Common myeloid progenitor, CD34-positive (primary cell): ENCODE data around the gene RNASE12.
"Not testable (repeated sequence)": the region's sequence is repeated elsewhere in the genome, so short reads cannot be mapped to it uniquely, and the experiment has no call there.

ENCODE experiments used
- CTCF ChIA-PET: fragments of 350-600 bp; sonication (Branson Sonifier 250); formaldehyde crosslinking; loops from one replicate; lab custom pipeline; 2021; ENCODE audit warnings: antibody characterized with exemption; lab: Charles Lee
- POLR2A ChIA-PET: fragments of 350-600 bp; sonication (Branson Sonifier 250); formaldehyde crosslinking; loops from one replicate; lab custom pipeline; 2021; ENCODE audit warnings: antibody characterized with exemption; lab: Charles Lee
- DNase-seq, 3 donors: peaks; one replicate each; pipeline versions ENCODE4 v3.0.0 to v3.0.0-alpha.2; 2013
- H3K27ac ChIP-seq, 2 experiments: 1 replicate in 1 of 2; 2 replicates in 1 of 2; pipeline ENCODE4 v1.7.0; 2013; ENCODE audit warnings: inconsistent platforms in 2 of 2, low read length in 2 of 2, mild to moderate bottlenecking in 2 of 2, low read depth in 1 of 2, moderate library complexity in 1 of 2; ENCODE audit not compliant: severe bottlenecking in 2 of 2, insufficient read depth in 1 of 2, poor library complexity in 1 of 2
- H3K27me3 ChIP-seq, 5 experiments: replicated peaks in 2 of 5; 1 replicate in 3 of 5; 2 replicates in 2 of 5; pipeline versions ENCODE4 v1.6.1 to v1.7.0; 2013; ENCODE audit warnings: low read length in 4 of 5, mild to moderate bottlenecking in 2 of 5, moderate library complexity in 2 of 5, inconsistent platforms in 1 of 5; ENCODE audit not compliant: insufficient read depth in 5 of 5, control insufficient read depth in 4 of 5
- H3K36me3 ChIP-seq, 4 experiments: 1 replicate in 2 of 4; 2 replicates in 2 of 4; pipeline versions ENCODE4 v1.6.1 to v1.7.0; 2013; ENCODE audit warnings: low read length in 3 of 4, control low read depth in 1 of 4, mild to moderate bottlenecking in 1 of 4; ENCODE audit not compliant: control insufficient read depth in 4 of 4, insufficient read depth in 4 of 4
- H3K4me1 ChIP-seq, 4 experiments: 1 replicate in 3 of 4; 2 replicates in 1 of 4; pipeline versions ENCODE4 v1.6.1 to v1.7.1; 2013; ENCODE audit warnings: low read length in 3 of 4, mild to moderate bottlenecking in 3 of 4, control low read depth in 1 of 4, inconsistent platforms in 1 of 4, moderate library complexity in 1 of 4; ENCODE audit not compliant: control insufficient read depth in 4 of 4, insufficient read depth in 4 of 4; ENCODE audit errors: control extremely low read depth in 1 of 4
- H3K4me3 ChIP-seq, 7 experiments: 1 replicate in 4 of 7; 2 replicates in 3 of 7; pipeline versions ENCODE4 v1.5.1 to v1.7.0; 2013; ENCODE audit warnings: mild to moderate bottlenecking in 7 of 7, low read length in 6 of 7, moderate library complexity in 6 of 7, inconsistent platforms in 2 of 7, low read depth in 2 of 7, control low read depth in 1 of 7; ENCODE audit not compliant: insufficient read depth in 4 of 7, control insufficient read depth in 1 of 7; ENCODE audit errors: extremely low read depth in 1 of 7
- H3K9me3 ChIP-seq, 5 experiments: 1 replicate in 4 of 5; 2 replicates in 1 of 5; pipeline versions ENCODE4 v1.6.1 to v1.7.1; 2013; ENCODE audit warnings: low read length in 4 of 5, mild to moderate bottlenecking in 2 of 5, inconsistent platforms in 1 of 5, low read depth in 1 of 5, moderate library complexity in 1 of 5; ENCODE audit not compliant: control insufficient read depth in 4 of 5, insufficient read depth in 2 of 5; ENCODE audit errors: control extremely low read depth in 1 of 5
- WGBS: methylation state at CpG from one replicate; pipeline ENCODE4 v1.1.5; 2013; ENCODE audit not compliant: insufficient coverage; 5-methylcytosine and 5-hydroxymethylcytosine counted together

The RNASE12 gene

DNA sequence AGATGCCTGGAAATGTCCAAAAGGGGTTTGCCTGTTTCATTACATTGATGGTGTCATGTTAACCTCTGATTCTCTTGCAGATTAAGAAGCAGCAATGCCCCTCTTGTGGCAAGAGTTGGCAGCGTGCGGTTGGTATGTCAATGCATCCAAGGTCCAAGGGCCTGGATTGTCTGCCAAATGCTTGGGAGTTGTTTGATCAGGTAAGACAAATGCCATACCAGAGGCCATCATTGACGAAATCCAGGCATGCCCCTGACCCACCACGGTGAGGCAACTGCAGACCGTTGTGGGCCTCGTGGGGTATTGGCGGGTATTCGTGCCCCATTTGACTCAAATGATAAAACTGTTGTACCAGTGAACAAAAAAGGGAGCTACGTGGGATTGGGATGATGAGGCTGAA lies 11.4 kb upstream of the RNASE12 start:
- Histone ChIP-seq H3K4me3 (no peak overlapping the region), H3K36me3 (no peaks in the 10 kb centered on the region), H3K27ac (no peak overlapping the region), H3K4me1 (peaks cover 0 to 2% (median 0%) of the 10 kb centered on the region in 4 experiments), H3K27me3 (no peaks in the 10 kb centered on the region), H3K9me3 (no peaks in the 10 kb centered on the region)
- 89% methylated on average over 8 of the region's 9 CpGs for WGBS
- no peak for DNase-seq
- ChIA-PET CTCF (interaction anchor here (0.9 kb wide), 1 partner anchor 18 kb away, joined by 3 read pairs; no protein-coding TSS in a partner anchor), POLR2A (no interaction called here)

DNA sequence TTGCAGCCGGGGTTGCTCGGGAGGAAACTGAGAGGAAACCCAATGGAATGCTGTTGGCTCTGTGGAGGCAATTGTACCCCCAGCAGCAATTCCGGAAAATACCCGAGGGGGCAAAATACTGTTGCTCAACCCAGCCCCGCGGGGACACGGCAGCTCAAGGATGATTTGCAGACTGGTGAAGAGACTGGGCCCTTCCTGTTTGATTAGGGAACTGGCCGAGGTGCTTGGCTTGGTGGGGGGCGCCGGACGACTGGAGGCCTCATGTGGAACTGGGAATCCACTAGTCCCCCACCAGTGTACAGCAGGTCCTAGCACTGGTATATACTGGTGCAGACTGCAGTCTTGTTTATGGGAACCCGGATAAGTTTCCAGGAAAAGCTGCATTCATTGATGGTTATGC lies 10.3 kb upstream of the RNASE12 start:
- H3K27me3 ChIP-seq, result no peaks in the 10 kb centered on the region
- H3K27ac ChIP-seq, result no peak overlapping the region
- peaks cover 0 to 2% (median 0%) of the 10 kb centered on the region in 4 experiments for H3K4me1 ChIP-seq
- H3K36me3 ChIP-seq, result no peaks in the 10 kb centered on the region
- ChIA-PET CTCF (interaction anchor here (0.9 kb wide), 2 partner anchors 19 to 187 kb away, joined by 3 read pairs; no protein-coding TSS in a partner anchor), POLR2A (no interaction called here)
- 80% methylated on average over 12 of the region's 12 CpGs for WGBS
- no peak for DNase-seq
- no peak overlapping the region for H3K4me3 ChIP-seq
- no peaks in the 10 kb centered on the region for H3K9me3 ChIP-seq

- H3K4me1 ChIP-seq, result peaks cover 0 to 11% (median 7%) of the 10 kb centered on the region in 4 experiments
- H3K4me3 ChIP-seq, result no peak overlapping the region
- ChIA-PET POLR2A (interaction anchor here (0.6 kb wide), 1 partner anchor 194 kb away, joined by 3 read pairs; no protein-coding TSS in a partner anchor), CTCF (no interaction called here)
- 100% methylated on average over 1 of the region's 1 CpG for WGBS
- no peaks in the 10 kb centered on the region for H3K9me3 ChIP-seq
- DNase-seq, result no peak
- no peaks in the 10 kb centered on the region for H3K27me3 ChIP-seq
- H3K27ac ChIP-seq, result no peak overlapping the region
- no peaks in the 10 kb centered on the region for H3K36me3 ChIP-seq
Observed at GRCh38 chr14:20597108-20597507, 5.9 kb upstream of the RNASE12 start.

DNA sequence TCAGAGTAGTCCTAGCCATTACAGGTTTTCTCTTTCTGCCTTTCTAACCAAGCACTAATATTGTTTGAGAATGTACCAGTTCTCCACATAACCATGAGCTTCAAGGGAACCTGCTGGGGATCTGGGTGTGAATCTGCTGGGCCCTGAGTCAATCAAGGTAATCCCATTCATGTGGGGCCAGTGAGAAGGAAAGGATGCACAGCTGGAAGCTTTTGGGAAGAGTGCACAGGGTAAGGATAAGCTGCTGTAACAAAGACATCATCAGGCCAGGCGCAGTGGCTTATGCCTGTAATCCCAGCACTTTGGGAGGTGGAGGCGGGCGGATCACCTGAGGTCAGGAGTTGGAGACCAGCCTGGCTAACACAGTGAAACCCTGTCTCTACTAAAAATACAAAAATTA lies 4.5 kb upstream of the RNASE12 start:
- DNase-seq, result not testable (repeated sequence)

DNA sequence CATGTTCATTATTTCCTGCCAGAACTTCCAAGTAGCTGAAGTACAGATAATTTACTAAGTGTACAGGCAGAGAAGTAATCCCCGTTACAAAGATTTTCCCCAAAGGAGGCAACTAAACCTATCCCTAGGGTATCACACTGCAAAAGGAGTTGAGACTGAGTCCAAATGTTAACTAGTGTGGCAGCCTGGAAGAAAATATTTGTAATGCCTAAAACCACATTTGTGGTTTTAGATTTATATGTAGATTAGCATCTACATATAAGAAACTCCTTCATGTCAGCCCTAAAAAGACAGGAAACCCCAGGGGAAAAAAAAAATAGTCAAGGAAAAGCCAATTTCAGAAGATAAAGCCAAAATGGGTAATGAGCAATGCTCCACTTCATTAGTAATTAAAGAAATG lies 1.4 kb upstream of the RNASE12 start:
- H3K36me3 ChIP-seq, result no peaks in the 10 kb centered on the region
- no peaks in the 10 kb centered on the region for H3K9me3 ChIP-seq
- no peaks in the 10 kb centered on the region for H3K27me3 ChIP-seq
- H3K4me3 ChIP-seq, result peak overlapping the region in 1 of 7 experiments; percentile 14
- WGBS, result 0% methylated on average over 1 of the region's 1 CpG
- no peak overlapping the region for H3K27ac ChIP-seq
- peak in 1 of 3 donors; percentile 45 for DNase-seq
- ChIA-PET CTCF (interaction anchor here (0.7 kb wide), 1 partner anchor 216 kb away, joined by 3 read pairs; no protein-coding TSS in a partner anchor), POLR2A (no interaction called here)
- H3K4me1 ChIP-seq, result peaks cover 0 to 11% (median 7%) of the 10 kb centered on the region in 4 experiments

More for the DNA sequence above, 4.5 kb upstream of the RNASE12 start:
- H3K36me3 ChIP-seq, H3K27me3 ChIP-seq, POLR2A ChIA-PET, H3K27ac ChIP-seq, H3K9me3 ChIP-seq, H3K4me3 ChIP-seq, CTCF ChIA-PET: not testable (repeated sequence)
- peaks cover 0 to 11% (median 7%) of the 10 kb centered on the region in 4 experiments for H3K4me1 ChIP-seq
- 95% methylated on average over 3 of the region's 3 CpGs for WGBS

DNA sequence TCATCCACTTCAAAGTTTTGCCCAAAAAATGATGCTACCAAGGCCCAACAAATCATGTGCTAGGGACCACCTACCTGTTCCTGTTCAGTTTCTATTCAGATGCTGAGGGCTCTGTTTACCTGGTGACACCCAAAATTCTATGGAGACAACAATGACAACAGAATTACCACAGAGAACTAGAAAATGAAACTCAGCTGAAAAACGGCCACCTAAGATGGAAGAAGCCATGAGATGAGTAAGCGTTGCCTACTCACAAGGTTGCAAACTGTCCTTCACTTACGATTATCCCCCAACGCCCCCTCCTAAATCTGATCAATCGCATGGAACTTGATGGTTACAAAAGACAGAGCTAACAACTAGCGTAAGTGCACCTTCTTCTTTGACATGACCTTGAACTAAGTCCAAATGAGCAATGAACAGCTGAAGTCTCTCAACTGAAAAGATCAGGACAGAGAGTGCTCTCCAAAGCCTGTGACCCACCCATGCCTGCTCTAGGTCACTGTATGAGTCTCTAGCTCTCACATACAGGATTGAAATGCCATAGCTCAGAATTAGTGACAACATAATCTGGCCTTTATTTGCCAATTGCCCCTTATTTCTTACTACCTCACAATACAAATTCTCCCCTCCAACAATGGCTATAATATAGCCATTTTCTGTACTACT lies 3.6 kb downstream of the RNASE12 start, which contains the start of gene RNASE11:
RNASE11 (minus strand) TSS at position 513 of the 666 bp plus-strand sequence.
- WGBS, result 100% methylated on average over 6 of the region's 6 CpGs

DNA sequence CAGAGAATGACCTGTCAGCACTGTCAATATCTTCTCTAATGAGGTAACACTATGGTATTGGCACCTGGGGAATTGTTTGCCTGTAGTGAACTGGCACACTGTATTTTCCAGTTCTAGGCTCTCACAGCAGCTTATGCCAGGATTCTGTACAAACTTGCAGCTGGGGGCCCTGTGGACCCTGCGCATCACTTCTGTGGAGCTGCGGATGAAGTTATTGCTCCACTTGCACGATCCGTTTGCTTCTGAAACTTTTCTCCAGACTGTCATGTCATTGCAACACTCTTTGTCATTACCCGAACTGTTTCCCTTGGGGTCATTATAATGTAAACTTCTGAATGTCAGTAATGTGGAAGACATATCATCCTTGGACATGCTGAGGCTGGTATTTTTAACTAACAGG lies 7.3 kb downstream of the RNASE12 start:
- no peak overlapping the region for H3K4me3 ChIP-seq
- POLR2A ChIA-PET, result no interaction called here
- 92% methylated on average over 5 of the region's 5 CpGs for WGBS
- no peak for DNase-seq
- peaks cover 2 to 21% (median 17%) of the 10 kb centered on the region in 4 experiments for H3K4me1 ChIP-seq
- CTCF ChIA-PET, result no interaction called here
- H3K9me3 ChIP-seq, result peaks cover 0 to 2% (median 0%) of the 10 kb centered on the region in 5 experiments
- no peaks in the 10 kb centered on the region for H3K27me3 ChIP-seq
- no peak overlapping the region for H3K27ac ChIP-seq
- H3K36me3 ChIP-seq, result no peaks in the 10 kb centered on the region

More for the DNA sequence above, 3.6 kb downstream of the RNASE12 start, which contains the start of gene RNASE11:
- ChIA-PET CTCF (interaction anchor here (1.1 to 1.5 kb wide), 3 partner anchors 8 to 103 kb away, joined by 3 to 4 read pairs (median 3); no protein-coding TSS in a partner anchor), POLR2A (no interaction called here)
- no peaks in the 10 kb centered on the region for H3K27me3 ChIP-seq
- peaks cover 0 to 5% (median 2%) of the 10 kb centered on the region in 4 experiments for H3K4me1 ChIP-seq
- peaks cover 0 to 2% (median 0%) of the 10 kb centered on the region in 5 experiments for H3K9me3 ChIP-seq
- H3K27ac ChIP-seq, result no peak within 1 kb of the TSS
- no peak for DNase-seq
- H3K4me3 ChIP-seq, result no peak within 1 kb of the TSS
- H3K36me3 ChIP-seq, result no peaks in the 10 kb centered on the region
